Measurements from ENCODE around the gene SYAP1.

The SYAP1 gene

GRCh38 chrX:16745659-16746058, 26.2 kb downstream of the SYAP1 start:
- no peak for DNase-seq
- H3K4me1 ChIP-seq (ENCODE audit: insufficient read depth, low read length): no peaks in the 10 kb centered on the region
- ATAC-seq (ENCODE audit: insufficient read depth, low read depth): no peak
- no peak overlapping the region for H3K4me3 ChIP-seq (ENCODE audit: low read depth in 1 of 2, low read length in 2 of 2)
- H4K20me1 ChIP-seq (ENCODE audit: insufficient read depth, low read length): no peaks in the 10 kb centered on the region
- H3K36me3 ChIP-seq (ENCODE audit: insufficient read depth, low read length): peaks cover 38% of the 10 kb centered on the region
- no peak overlapping the region for H3K9ac ChIP-seq (ENCODE audit: low read depth, low read length)
- no peak overlapping the region for H3K27ac ChIP-seq (ENCODE audit: low read length)
- TF ChIP-seq, protein P1, sequence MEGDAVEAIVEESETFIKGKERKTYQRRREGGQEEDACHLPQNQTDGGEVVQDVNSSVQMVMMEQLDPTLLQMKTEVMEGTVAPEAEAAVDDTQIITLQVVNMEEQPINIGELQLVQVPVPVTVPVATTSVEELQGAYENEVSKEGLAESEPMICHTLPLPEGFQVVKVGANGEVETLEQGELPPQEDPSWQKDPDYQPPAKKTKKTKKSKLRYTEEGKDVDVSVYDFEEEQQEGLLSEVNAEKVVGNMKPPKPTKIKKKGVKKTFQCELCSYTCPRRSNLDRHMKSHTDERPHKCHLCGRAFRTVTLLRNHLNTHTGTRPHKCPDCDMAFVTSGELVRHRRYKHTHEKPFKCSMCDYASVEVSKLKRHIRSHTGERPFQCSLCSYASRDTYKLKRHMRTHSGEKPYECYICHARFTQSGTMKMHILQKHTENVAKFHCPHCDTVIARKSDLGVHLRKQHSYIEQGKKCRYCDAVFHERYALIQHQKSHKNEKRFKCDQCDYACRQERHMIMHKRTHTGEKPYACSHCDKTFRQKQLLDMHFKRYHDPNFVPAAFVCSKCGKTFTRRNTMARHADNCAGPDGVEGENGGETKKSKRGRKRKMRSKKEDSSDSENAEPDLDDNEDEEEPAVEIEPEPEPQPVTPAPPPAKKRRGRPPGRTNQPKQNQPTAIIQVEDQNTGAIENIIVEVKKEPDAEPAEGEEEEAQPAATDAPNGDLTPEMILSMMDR (IDR thresholded peaks at IDR 0.05; ENCODE audit: borderline replicate concordance, extremely low read depth, low read length, poor library complexity, severe bottlenecking): no peak
- TF ChIP-seq EZH2 (IDR thresholded peaks at IDR 0.05; ENCODE audit: borderline replicate concordance, low read depth, low read length, severe bottlenecking): no peak
- no peaks in the 10 kb centered on the region for H3K9me3 ChIP-seq (ENCODE audit: insufficient read depth, low read length, severe bottlenecking)
- no peaks in the 10 kb centered on the region for H3K79me2 ChIP-seq (ENCODE audit: insufficient read depth, low read length)
- no peaks in the 10 kb centered on the region for H3K27me3 ChIP-seq (ENCODE audit: insufficient read depth, low read length, poor library complexity)
- no peak overlapping the region for H2AFZ ChIP-seq (ENCODE audit: low read depth, low read length)
- H3K4me2 ChIP-seq (ENCODE audit: insufficient read depth, low read length): no peak overlapping the region

- ATAC-seq (ENCODE audit: insufficient read depth, low read depth): no peak
- no peak for TF ChIP-seq EZH2 (IDR thresholded peaks at IDR 0.05; ENCODE audit: borderline replicate concordance, low read depth, low read length, severe bottlenecking)
- TF ChIP-seq, protein P1 (IDR thresholded peaks at IDR 0.05; ENCODE audit: borderline replicate concordance, extremely low read depth, low read length, poor library complexity, severe bottlenecking): no peak
Observed at GRCh38 chrX:16748425-16748824, 29.0 kb downstream of the SYAP1 start.

DNA sequence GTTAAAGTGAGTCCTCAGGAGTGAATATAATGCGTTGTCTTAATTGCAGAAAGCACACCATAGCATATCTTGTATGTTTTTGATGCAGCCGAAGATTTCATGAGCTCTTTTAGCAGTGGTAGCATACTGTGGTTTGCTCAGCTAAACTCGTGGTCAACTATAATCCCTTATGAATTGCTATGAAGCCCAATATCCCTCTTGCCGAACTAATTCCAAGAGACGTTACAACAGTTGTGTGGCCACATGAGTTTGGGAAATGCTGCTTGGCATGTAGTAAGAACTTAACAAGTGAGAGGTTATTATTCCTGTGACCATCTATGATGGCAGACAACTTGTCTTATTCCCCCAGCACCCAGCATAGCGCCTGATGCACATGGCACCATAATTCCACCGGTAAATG, 30.7 kb downstream of the SYAP1 start:
- H3K9ac ChIP-seq (ENCODE audit: low read depth, low read length): no peak overlapping the region
- no peaks in the 10 kb centered on the region for H3K27me3 ChIP-seq (ENCODE audit: insufficient read depth, low read length, poor library complexity)
- no peak for ATAC-seq (ENCODE audit: insufficient read depth, low read depth)
- H3K79me2 ChIP-seq (ENCODE audit: insufficient read depth, low read length): no peaks in the 10 kb centered on the region
- H2AFZ ChIP-seq (ENCODE audit: low read depth, low read length): no peak overlapping the region
- no peak for DNase-seq
- H3K4me3 ChIP-seq (ENCODE audit: low read depth in 1 of 2, low read length in 2 of 2): no peak overlapping the region
- no peaks in the 10 kb centered on the region for H4K20me1 ChIP-seq (ENCODE audit: insufficient read depth, low read length)
- no peaks in the 10 kb centered on the region for H3K4me1 ChIP-seq (ENCODE audit: insufficient read depth, low read length)
- H3K4me2 ChIP-seq (ENCODE audit: insufficient read depth, low read length): no peak overlapping the region
- H3K9me3 ChIP-seq (ENCODE audit: insufficient read depth, low read length, severe bottlenecking): no peaks in the 10 kb centered on the region
- peaks cover 21% of the 10 kb centered on the region for H3K36me3 ChIP-seq (ENCODE audit: insufficient read depth, low read length)
- TF ChIP-seq, protein P1 (IDR thresholded peaks at IDR 0.05; ENCODE audit: borderline replicate concordance, extremely low read depth, low read length, poor library complexity, severe bottlenecking): no peak
- no peak for TF ChIP-seq EZH2 (IDR thresholded peaks at IDR 0.05; ENCODE audit: borderline replicate concordance, low read depth, low read length, severe bottlenecking)
- no peak overlapping the region for H3K27ac ChIP-seq (ENCODE audit: low read length)

More at GRCh38 chrX:16748425-16748824, 29.0 kb downstream of the SYAP1 start:
- H3K4me2 ChIP-seq (ENCODE audit: insufficient read depth, low read length): no peak overlapping the region
- H4K20me1 ChIP-seq (ENCODE audit: insufficient read depth, low read length): no peaks in the 10 kb centered on the region
- no peak overlapping the region for H3K9ac ChIP-seq (ENCODE audit: low read depth, low read length)
- no peak for DNase-seq
- H3K27ac ChIP-seq (ENCODE audit: low read length): no peak overlapping the region
- no peaks in the 10 kb centered on the region for H3K4me1 ChIP-seq (ENCODE audit: insufficient read depth, low read length)
- H3K27me3 ChIP-seq (ENCODE audit: insufficient read depth, low read length, poor library complexity): no peaks in the 10 kb centered on the region
- no peaks in the 10 kb centered on the region for H3K9me3 ChIP-seq (ENCODE audit: insufficient read depth, low read length, severe bottlenecking)
- peaks cover 37% of the 10 kb centered on the region for H3K36me3 ChIP-seq (ENCODE audit: insufficient read depth, low read length)
- H3K4me3 ChIP-seq (ENCODE audit: low read depth in 1 of 2, low read length in 2 of 2): no peak overlapping the region
- H2AFZ ChIP-seq (ENCODE audit: low read depth, low read length): no peak overlapping the region
- no peaks in the 10 kb centered on the region for H3K79me2 ChIP-seq (ENCODE audit: insufficient read depth, low read length)

DNA sequence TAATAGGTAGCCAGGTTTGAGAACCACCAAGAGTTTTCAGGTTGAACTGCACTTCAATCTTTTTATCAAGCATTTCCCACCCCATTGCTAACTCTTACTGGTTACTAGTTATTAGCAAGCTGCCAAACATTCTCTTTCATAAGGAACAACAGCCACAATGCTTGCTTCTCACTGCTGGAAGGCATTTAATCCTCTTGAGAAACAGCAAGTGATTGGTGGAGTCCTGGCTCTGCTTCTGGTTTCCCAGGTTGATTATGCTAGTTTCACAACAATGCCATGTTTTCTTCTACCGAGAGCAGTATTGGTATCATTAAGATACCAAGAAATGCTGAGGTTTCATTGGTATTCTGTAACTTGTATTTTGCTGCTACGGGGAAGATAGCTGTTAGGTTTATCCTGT, 34.6 kb downstream of the SYAP1 start:
- Histone ChIP-seq H3K27ac (ENCODE audit: low read length) (no peak overlapping the region), H3K9me3 (ENCODE audit: insufficient read depth, low read length, severe bottlenecking) (no peaks in the 10 kb centered on the region), H3K4me2 (ENCODE audit: insufficient read depth, low read length) (no peak overlapping the region), H3K4me3 (ENCODE audit: low read depth in 1 of 2, low read length in 2 of 2) (no peak overlapping the region), H3K79me2 (ENCODE audit: insufficient read depth, low read length) (no peaks in the 10 kb centered on the region), H4K20me1 (ENCODE audit: insufficient read depth, low read length) (no peaks in the 10 kb centered on the region), H2AFZ (ENCODE audit: low read depth, low read length) (no peak overlapping the region), H3K9ac (ENCODE audit: low read depth, low read length) (no peak overlapping the region), H3K27me3 (ENCODE audit: insufficient read depth, low read length, poor library complexity) (no peaks in the 10 kb centered on the region), H3K36me3 (ENCODE audit: insufficient read depth, low read length) (peaks cover 19% of the 10 kb centered on the region), H3K4me1 (ENCODE audit: insufficient read depth, low read length) (no peaks in the 10 kb centered on the region)
- no peak for TF ChIP-seq EZH2 (IDR thresholded peaks at IDR 0.05; ENCODE audit: borderline replicate concordance, low read depth, low read length, severe bottlenecking)
- TF ChIP-seq, protein P1 (IDR thresholded peaks at IDR 0.05; ENCODE audit: borderline replicate concordance, extremely low read depth, low read length, poor library complexity, severe bottlenecking): no peak
- ATAC-seq (ENCODE audit: insufficient read depth, low read depth) (no peak), DNase-seq (no peak)
